GM23248 (cell line): ENCODE data around the gene DSG3. TPM values are rescaled to one million over a fixed set of nuclear protein-coding genes. Genes with fewer than 3 reads are reported as not detected.

Experiments used
- DNase-seq: peaks from one replicate; pipeline ENCODE4 v3.0.0-alpha.2; 2015
- H2AFZ ChIP-seq: fragments of 200-600 bp; sonication (generic); 2 replicates; pipeline ENCODE4 v1.6.1; 2016; ENCODE audit warnings: antibody characterized with exemption
- H3F3A ChIP-seq: fragments of 200-600 bp; sonication (generic); 2 replicates; pipeline ENCODE4 v1.6.1; 2016; ENCODE audit warnings: mild to moderate bottlenecking, antibody characterized with exemption, mixed run types; ENCODE audit not compliant: insufficient read depth
- H3K27ac ChIP-seq: fragments of 200-600 bp; sonication (generic); 2 replicates; pipeline ENCODE4 v1.5.1; 2016; ENCODE audit warnings: mild to moderate bottlenecking
- H3K27me3 ChIP-seq: fragments of 200-600 bp; sonication (generic); replicated peaks from 2 replicates; pipeline ENCODE4 v1.6.1; 2016; ENCODE audit warnings: mild to moderate bottlenecking; ENCODE audit not compliant: insufficient read depth
- H3K36me3 ChIP-seq: fragments of 200-600 bp; sonication (generic); 2 replicates; pipeline ENCODE4 v1.6.1; 2016; ENCODE audit warnings: low read depth, mild to moderate bottlenecking
- H3K4me1 ChIP-seq: fragments of 200-600 bp; sonication (generic); 2 replicates; pipeline ENCODE4 v1.6.1; 2016; ENCODE audit warnings: mild to moderate bottlenecking; ENCODE audit not compliant: insufficient read depth
- H3K4me2 ChIP-seq: fragments of 200-600 bp; sonication (generic); one replicate; pipeline ENCODE4 v1.6.1; 2016; ENCODE audit warnings: mild to moderate bottlenecking; ENCODE audit not compliant: unreplicated experiment
- H3K4me3 ChIP-seq: fragments of 200-600 bp; sonication (generic); 2 replicates; pipeline ENCODE4 v1.5.1; 2016; ENCODE audit warnings: mild to moderate bottlenecking
- H3K79me2 ChIP-seq: fragments of 200-600 bp; sonication (generic); 2 replicates; pipeline ENCODE4 v1.6.1; 2016; ENCODE audit warnings: mild to moderate bottlenecking; ENCODE audit not compliant: insufficient read depth
- H3K9ac ChIP-seq: fragments of 200-600 bp; sonication (generic); 2 replicates; pipeline ENCODE4 v1.6.1; 2016; ENCODE audit warnings: mild to moderate bottlenecking
- H3K9me2 ChIP-seq: fragments of 200-600 bp; sonication (generic); 2 replicates; pipeline ENCODE4 v1.6.1; 2016; ENCODE audit warnings: mixed run types, mild to moderate bottlenecking, moderate library complexity; ENCODE audit not compliant: insufficient read depth
- H3K9me3 ChIP-seq: fragments of 200-600 bp; sonication (generic); one replicate; pipeline ENCODE4 v1.6.1; 2017; ENCODE audit warnings: low read depth
- H4K20me1 ChIP-seq: fragments of 200-600 bp; sonication (generic); 2 replicates; pipeline ENCODE4 v1.6.0; 2016; ENCODE audit not compliant: insufficient read depth
- EZH2 ChIP-seq: fragments of 200-600 bp; sonication (generic); IDR thresholded peaks from 2 replicates; pipeline ENCODE4 v1.6.1; 2018; ENCODE audit warnings: antibody characterized with exemption, mild to moderate bottlenecking; ENCODE audit not compliant: insufficient read depth, poor library complexity, severe bottlenecking
- EZH2phosphoT487 ChIP-seq: fragments of 200-600 bp; sonication (generic); IDR thresholded peaks from 2 replicates; pipeline ENCODE4 v1.6.1; 2018; ENCODE audit warnings: antibody characterized with exemption, moderate library complexity, mild to moderate bottlenecking, low read depth; ENCODE audit not compliant: insufficient read depth
- WGBS, 2 experiments: methylation state at CpG; one replicate each; pipeline ENCODE4 v1.1.6; 2015 to 2017; ENCODE audit warnings: low lambda C conversion rate in 2 of 2, low coverage in 1 of 2; ENCODE audit errors: missing lambda C conversion rate in 2 of 2; 5-methylcytosine and 5-hydroxymethylcytosine counted together
- in situ Hi-C: fragments of 300-500 bp; cut with MboI; formaldehyde crosslinking; loops from 2 replicates; pipeline ENCODE4 v1.15.0; 2020
- polyA plus RNA-seq: library from polyadenylated mRNA; unstranded; fragments of >200 nt; fragmentation: Nextera tagmentation; extraction: Ambion mirVana; gene quantifications from 2 replicates; pipeline ENCODE4 v1.2.1, GENCODE V29; 2016
- total RNA-seq: library from RNA; depleted of rRNA; stranded (reverse); fragments of >200 nt; shearing (Covaris generic); gene quantifications from 2 replicates; pipeline ENCODE4 v1.2.3, GENCODE V29; 2014

Gene DSG3
- total and polyA plus RNA-seq, 2 experiments from 2014 or later: not detected

- Histone ChIP-seq H3K9ac (no peak overlapping the region), H3K27me3 (no peaks in the 10 kb centered on the region), H3K36me3 (no peaks in the 10 kb centered on the region), H3K9me3 (peaks cover 4% of the 10 kb centered on the region), H3K4me2 (no peak overlapping the region), H3F3A (no peaks in the 10 kb centered on the region), H3K4me3 (no peak overlapping the region), H4K20me1 (no peaks in the 10 kb centered on the region), H3K79me2 (no peaks in the 10 kb centered on the region), H3K4me1 (no peaks in the 10 kb centered on the region), H3K9me2 (no peaks in the 10 kb centered on the region), H3K27ac (no peak overlapping the region), H2AFZ (no peak overlapping the region)
- TF ChIP-seq EZH2: no peak
- no peak for TF ChIP-seq EZH2phosphoT487
- WGBS, 2 experiments: 3 to 6% methylated on average over 1 of the region's 1 CpG
- DNase-seq: no peak
- in situ Hi-C loops: loop anchor here (25.0 kb wide), 1 partner anchor 107 kb away; no protein-coding TSS in a partner anchor
These were observed 17.0 kb upstream of the DSG3 start for GRCh38 chr18:31430554-31430953.

- no peak for DNase-seq
- in situ Hi-C loops: loop anchor here (25.0 kb wide), 1 partner anchor 105 kb away; no protein-coding TSS in a partner anchor
- H3K79me2 ChIP-seq: no peaks in the 10 kb centered on the region
- H3K9me2 ChIP-seq: no peaks in the 10 kb centered on the region
- no peaks in the 10 kb centered on the region for H3K36me3 ChIP-seq
- H3K4me1 ChIP-seq: no peaks in the 10 kb centered on the region
- H3K4me2 ChIP-seq: no peak overlapping the region
- H3K9me3 ChIP-seq: peaks cover 4% of the 10 kb centered on the region
- no peak overlapping the region for H3K27ac ChIP-seq
- H4K20me1 ChIP-seq: no peaks in the 10 kb centered on the region
- TF ChIP-seq EZH2: no peak
- H3F3A ChIP-seq: no peaks in the 10 kb centered on the region
- H3K4me3 ChIP-seq: no peak overlapping the region
- no peaks in the 10 kb centered on the region for H3K27me3 ChIP-seq
- H3K9ac ChIP-seq: no peak overlapping the region
- H2AFZ ChIP-seq: no peak overlapping the region
- WGBS, 2 experiments: 7 to 8% methylated on average over 1 of the region's 1 CpG
These were observed 15.2 kb upstream of the DSG3 start for GRCh38 chr18:31432316-31432715.

- Histone ChIP-seq H3F3A (no peaks in the 10 kb centered on the region), H3K79me2 (no peaks in the 10 kb centered on the region), H3K27me3 (no peaks in the 10 kb centered on the region), H3K4me2 (no peak overlapping the region), H4K20me1 (no peaks in the 10 kb centered on the region), H2AFZ (no peak overlapping the region), H3K4me3 (no peak overlapping the region), H3K4me1 (no peaks in the 10 kb centered on the region), H3K9me2 (no peaks in the 10 kb centered on the region), H3K27ac (no peak overlapping the region), H3K9ac (no peak overlapping the region), H3K9me3 (peaks cover 4% of the 10 kb centered on the region), H3K36me3 (no peaks in the 10 kb centered on the region)
- 4 to 12% methylated on average over 3 of the region's 3 CpGs for WGBS, 2 experiments
- no peak for DNase-seq
- in situ Hi-C loops: loop anchor here (25.0 kb wide), 1 partner anchor 100 kb away; no protein-coding TSS in a partner anchor
- TF ChIP-seq EZH2phosphoT487 (no peak), EZH2 (no peak)
These were observed 10.7 kb upstream of the DSG3 start for GRCh38 chr18:31436825-31437224.

GRCh38 chr18:31438402-31438801, 9.1 kb upstream of the DSG3 start:
- Histone ChIP-seq H3K36me3 (no peaks in the 10 kb centered on the region), H3K4me1 (no peaks in the 10 kb centered on the region), H3K27ac (no peak overlapping the region), H3K4me3 (no peak overlapping the region), H3K79me2 (no peaks in the 10 kb centered on the region), H3K9me3 (no peaks in the 10 kb centered on the region), H3F3A (no peaks in the 10 kb centered on the region), H3K9ac (no peak overlapping the region), H3K27me3 (no peaks in the 10 kb centered on the region), H3K4me2 (no peak overlapping the region), H3K9me2 (no peaks in the 10 kb centered on the region), H2AFZ (no peak overlapping the region), H4K20me1 (no peaks in the 10 kb centered on the region)
- TF ChIP-seq EZH2: no peak
- TF ChIP-seq EZH2phosphoT487: no peak
- in situ Hi-C loops: loop anchor here (25.0 kb wide), 1 partner anchor 99 kb away; no protein-coding TSS in a partner anchor
- WGBS, 2 experiments: 3 to 17% methylated on average over 2 of the region's 2 CpGs
- DNase-seq: no peak

- in situ Hi-C loops: loop anchor here (25.0 kb wide), 1 partner anchor 97 kb away; no protein-coding TSS in a partner anchor
- Histone ChIP-seq H3K4me3 (no peak overlapping the region), H3K79me2 (no peaks in the 10 kb centered on the region), H3F3A (no peaks in the 10 kb centered on the region), H3K9ac (no peak overlapping the region), H4K20me1 (no peaks in the 10 kb centered on the region), H3K4me1 (no peaks in the 10 kb centered on the region), H3K9me2 (no peaks in the 10 kb centered on the region), H2AFZ (no peak overlapping the region), H3K36me3 (no peaks in the 10 kb centered on the region), H3K27ac (no peak overlapping the region), H3K27me3 (no peaks in the 10 kb centered on the region), H3K4me2 (no peak overlapping the region), H3K9me3 (no peaks in the 10 kb centered on the region)
- DNase-seq: no peak
- 10 to 12% methylated on average over 6 of the region's 6 CpGs for WGBS, 2 experiments
- TF ChIP-seq EZH2phosphoT487 (no peak), EZH2 (no peak)
These were observed 7.7 kb upstream of the DSG3 start for GRCh38 chr18:31439807-31440325.
